Endothelial cell of umbilical vein (primary cell): ENCODE measurements around the gene CRACR2B.

Source experiments
- CTCF ChIP-seq, 2 donors: IDR thresholded peaks; 1 replicate in 1 of 2; 2 replicates in 1 of 2; pipeline ENCODE4 v1.5.1; 2011; ENCODE audit warnings: low read length in 2 of 2, mild to moderate bottlenecking in 2 of 2, moderate library complexity in 2 of 2, control low read depth in 1 of 2, inconsistent platforms in 1 of 2, low read depth in 1 of 2; ENCODE audit not compliant: insufficient read depth in 1 of 2; ENCODE audit errors: extremely low read depth in 1 of 2
- POLR2A ChIP-seq: IDR thresholded peaks from 2 replicates; pipeline ENCODE4 v1.6.1; 2012; ENCODE audit warnings: low read depth, mild to moderate bottlenecking, control low read depth, low read length
- POLR2AphosphoS5 ChIP-seq: IDR thresholded peaks from 2 replicates; pipeline ENCODE4 v1.6.1; 2012; ENCODE audit warnings: low read depth, mild to moderate bottlenecking, control low read depth, low read length, moderate library complexity; ENCODE audit not compliant: insufficient read depth

GRCh38 chr11:865462-866430 lies 38.0 kb downstream of the CRACR2B start:
- TF ChIP-seq POLR2AphosphoS5 (no peak), POLR2A (no peak), CTCF (IDR thresholded peaks at IDR 0.05; ENCODE audit: extremely low read depth in 1 of 2, insufficient read depth in 1 of 2, low read depth in 1 of 2, low read length in 2 of 2) (no peak)
